Immature natural killer cell (primary cell): Measurements from ENCODE around the gene ANO1. TPM values are rescaled to one million over a fixed set of nuclear protein-coding genes. Genes with fewer than 3 reads are reported as not detected.
A peak's percentile ranks its signal among the peaks of the same experiment; 100 is the strongest.

Experiments
- DNase-seq, 3 donors: peaks; one replicate each; pipeline ENCODE4 v3.0.0; 2022; ENCODE audit warnings: mixed read lengths in 1 of 3
- H3K27ac Mint-ChIP-seq, 6 donors: one replicate each; pipeline ENCODE4 v1.8.0; 2020; ENCODE audit warnings: mixed read lengths in 6 of 6, mild to moderate bottlenecking in 5 of 6, inconsistent platforms in 4 of 6, moderate library complexity in 3 of 6
- H3K27me3 Mint-ChIP-seq, 3 donors: one replicate each; pipeline ENCODE4 v1.8.0; 2020 to 2021; ENCODE audit warnings: low read depth in 3 of 3, mild to moderate bottlenecking in 3 of 3, mixed read lengths in 3 of 3, moderate library complexity in 3 of 3, inconsistent platforms in 1 of 3
- H3K36me3 Mint-ChIP-seq, 3 donors: one replicate each; pipeline ENCODE4 v1.8.0; 2020; ENCODE audit warnings: mixed read lengths in 3 of 3, inconsistent platforms in 2 of 3, mild to moderate bottlenecking in 2 of 3
- H3K4me1 Mint-ChIP-seq, 2 donors: one replicate each; pipeline ENCODE4 v1.8.0; 2020; ENCODE audit warnings: inconsistent platforms in 2 of 2, mild to moderate bottlenecking in 2 of 2, mixed read lengths in 2 of 2, moderate library complexity in 1 of 2
- H3K4me3 Mint-ChIP-seq, 5 donors: one replicate each; pipeline ENCODE4 v1.8.0; 2020; ENCODE audit warnings: mild to moderate bottlenecking in 5 of 5, mixed read lengths in 5 of 5, inconsistent platforms in 3 of 5, moderate library complexity in 3 of 5
- H3K9me3 Mint-ChIP-seq, 6 donors: one replicate each; pipeline ENCODE4 v1.8.0; 2020; ENCODE audit warnings: mild to moderate bottlenecking in 6 of 6, mixed read lengths in 6 of 6, inconsistent platforms in 4 of 6, moderate library complexity in 3 of 6
- polyA plus RNA-seq, 3 donors: library from polyadenylated mRNA; unstranded; fragments of 300-500 nt; fragmentation: Illumina TruSeq; gene quantifications; one replicate each; pipeline ENCODE4 v1.2.3, GENCODE V29; 2021

The ANO1 gene
- polyA plus RNA-seq, 3 donors from 2014 or later = not detected

GRCh38 chr11:70110538-70111055, 32.5 kb downstream of the ANO1 start:
- DNase-seq = no peak
- H3K9me3 Mint-ChIP-seq = no peaks in the 10 kb centered on the region

GRCh38 chr11:70111269-70112016, 33.3 kb downstream of the ANO1 start:
- DNase-seq = no peak
- Mint-ChIP-seq H3K27ac (no peak overlapping the region), H3K36me3 (no peaks in the 10 kb centered on the region), H3K4me3 (no peak overlapping the region), H3K9me3 (peaks cover 0 to 3% (median 0%) of the 10 kb centered on the region in 6 donors), H3K27me3 (peaks cover 0 to 7% (median 1%) of the 10 kb centered on the region in 3 donors), H3K4me1 (no peaks in the 10 kb centered on the region)

More at GRCh38 chr11:70110538-70111055, 32.5 kb downstream of the ANO1 start:
- no peaks in the 10 kb centered on the region for H3K36me3 Mint-ChIP-seq
- H3K27ac Mint-ChIP-seq = no peak overlapping the region
- no peak overlapping the region for H3K4me3 Mint-ChIP-seq
- H3K4me1 Mint-ChIP-seq = no peaks in the 10 kb centered on the region
- H3K27me3 Mint-ChIP-seq = peaks cover 0 to 7% (median 1%) of the 10 kb centered on the region in 3 donors

- Mint-ChIP-seq H3K27ac (no peak overlapping the region), H3K4me1 (no peaks in the 10 kb centered on the region), H3K36me3 (no peaks in the 10 kb centered on the region), H3K4me3 (no peak overlapping the region), H3K9me3 (peaks cover 0 to 3% (median 0%) of the 10 kb centered on the region in 6 donors), H3K27me3 (peaks cover 0 to 7% (median 1%) of the 10 kb centered on the region in 3 donors)
- DNase-seq = no peak
Measured at GRCh38 chr11:70112017-70112434, 33.9 kb downstream of the ANO1 start.

GRCh38 chr11:70113801-70114200, 35.7 kb downstream of the ANO1 start:
- H3K4me1 Mint-ChIP-seq = no peaks in the 10 kb centered on the region
- H3K27ac Mint-ChIP-seq = no peak overlapping the region
- no peak for DNase-seq
- H3K4me3 Mint-ChIP-seq = no peak overlapping the region
- peaks cover 0 to 3% (median 0%) of the 10 kb centered on the region in 6 donors for H3K9me3 Mint-ChIP-seq
- no peaks in the 10 kb centered on the region for H3K36me3 Mint-ChIP-seq
- peaks cover 0 to 7% (median 4%) of the 10 kb centered on the region in 3 donors for H3K27me3 Mint-ChIP-seq

- no peaks in the 10 kb centered on the region for H3K4me1 Mint-ChIP-seq
Measured at GRCh38 chr11:70115778-70116177, 37.7 kb downstream of the ANO1 start.

GRCh38 chr11:70116386-70117065, 38.4 kb downstream of the ANO1 start:
- no peak for DNase-seq
- Mint-ChIP-seq H3K27ac (no peak overlapping the region), H3K36me3 (no peaks in the 10 kb centered on the region), H3K9me3 (peaks cover 0 to 3% (median 0%) of the 10 kb centered on the region in 6 donors), H3K4me1 (no peaks in the 10 kb centered on the region), H3K27me3 (peaks cover 0 to 13% (median 6%) of the 10 kb centered on the region in 3 donors), H3K4me3 (no peak overlapping the region)

More at GRCh38 chr11:70115778-70116177, 37.7 kb downstream of the ANO1 start:
- Mint-ChIP-seq H3K27me3 (peaks cover 0 to 15% (median 6%) of the 10 kb centered on the region in 3 donors), H3K9me3 (peaks cover 0 to 3% (median 0%) of the 10 kb centered on the region in 6 donors), H3K4me3 (no peak overlapping the region), H3K36me3 (no peaks in the 10 kb centered on the region), H3K27ac (no peak overlapping the region)
- no peak for DNase-seq

- Mint-ChIP-seq H3K4me3 (no peak overlapping the region), H3K9me3 (peaks cover 0 to 3% (median 0%) of the 10 kb centered on the region in 6 donors), H3K27me3 (peaks cover 0 to 13% (median 4%) of the 10 kb centered on the region in 3 donors), H3K27ac (no peak overlapping the region), H3K36me3 (no peaks in the 10 kb centered on the region), H3K4me1 (no peaks in the 10 kb centered on the region)
- no peak for DNase-seq
Measured at GRCh38 chr11:70117567-70118145, 39.5 kb downstream of the ANO1 start.

GRCh38 chr11:70118642-70119041, 40.5 kb downstream of the ANO1 start:
- Mint-ChIP-seq H3K9me3 (peaks cover 0 to 3% (median 0%) of the 10 kb centered on the region in 6 donors), H3K27ac (no peak overlapping the region), H3K4me3 (no peak overlapping the region), H3K4me1 (no peaks in the 10 kb centered on the region), H3K27me3 (peaks cover 0 to 13% (median 4%) of the 10 kb centered on the region in 3 donors), H3K36me3 (no peaks in the 10 kb centered on the region)
- DNase-seq = no peak

GRCh38 chr11:70119502-70119901, 41.4 kb downstream of the ANO1 start:
- DNase-seq = no peak
- Mint-ChIP-seq H3K27me3 (peaks cover 0 to 16% (median 4%) of the 10 kb centered on the region in 3 donors), H3K4me1 (no peaks in the 10 kb centered on the region), H3K36me3 (no peaks in the 10 kb centered on the region), H3K27ac (peak overlapping the region in 1 of 6 donors; percentile 24), H3K4me3 (no peak overlapping the region), H3K9me3 (peaks cover 0 to 3% (median 0%) of the 10 kb centered on the region in 6 donors)

GRCh38 chr11:70120674-70121073, 42.6 kb downstream of the ANO1 start:
- Mint-ChIP-seq H3K4me1 (no peaks in the 10 kb centered on the region), H3K9me3 (peaks cover 0 to 3% (median 0%) of the 10 kb centered on the region in 6 donors), H3K27ac (no peak overlapping the region), H3K27me3 (peaks cover 0 to 16% (median 4%) of the 10 kb centered on the region in 3 donors), H3K36me3 (no peaks in the 10 kb centered on the region), H3K4me3 (no peak overlapping the region)
- DNase-seq = no peak

- Mint-ChIP-seq H3K27ac (peak overlapping the region in 1 of 6 donors; percentile 77), H3K4me3 (no peak overlapping the region), H3K4me1 (no peaks in the 10 kb centered on the region), H3K9me3 (no peaks in the 10 kb centered on the region), H3K36me3 (no peaks in the 10 kb centered on the region), H3K27me3 (peaks cover 0 to 16% (median 3%) of the 10 kb centered on the region in 3 donors)
- DNase-seq = no peak
Measured at GRCh38 chr11:70122490-70123198, 44.5 kb downstream of the ANO1 start.

- H3K4me1 Mint-ChIP-seq = no peaks in the 10 kb centered on the region
- peaks cover 1 to 16% (median 2%) of the 10 kb centered on the region in 3 donors for H3K27me3 Mint-ChIP-seq
- no peak overlapping the region for H3K4me3 Mint-ChIP-seq
- no peak for DNase-seq
- H3K27ac Mint-ChIP-seq = no peak overlapping the region
- no peaks in the 10 kb centered on the region for H3K36me3 Mint-ChIP-seq
- no peaks in the 10 kb centered on the region for H3K9me3 Mint-ChIP-seq
Measured at GRCh38 chr11:70123711-70124110, 45.6 kb downstream of the ANO1 start.

GRCh38 chr11:70124321-70125000, 46.3 kb downstream of the ANO1 start:
- Mint-ChIP-seq H3K4me1 (no peaks in the 10 kb centered on the region), H3K9me3 (no peaks in the 10 kb centered on the region), H3K27ac (no peak overlapping the region), H3K27me3 (peaks cover under 1 to 13% (median 1%) of the 10 kb centered on the region in 3 donors), H3K4me3 (no peak overlapping the region), H3K36me3 (no peaks in the 10 kb centered on the region)
- no peak for DNase-seq
